HK-2 (cell line): ENCODE data around the gene EPN3.

Experiments used
- DNase-seq: peaks from one replicate; pipeline ENCODE4 v3.0.0-alpha.2; 2018; ENCODE audit not compliant: unreplicated experiment

EPN3 gene

GRCh38 chr17:50532452-50533024 lies at the start of gene EPN3:
TSS of gene EPN3 (plus strand) at chr17:50532735. CDS start at chr17:50536557, 3,822 bp downstream.
- DNase-seq, result no peak

GRCh38 chr17:50483266-50483665 lies 49.3 kb upstream of the EPN3 start:
- no peak for DNase-seq

- DNase-seq, result no peak
Measured at GRCh38 chr17:50484386-50485155, 48.0 kb upstream of the EPN3 start.

- DNase-seq, result no peak
Measured at GRCh38 chr17:50487213-50488096, 45.1 kb upstream of the EPN3 start.

- DNase-seq, result no peak
Measured at GRCh38 chr17:50488880-50489279, 43.7 kb upstream of the EPN3 start.

GRCh38 chr17:50491505-50491904 lies 41.0 kb upstream of the EPN3 start:
- DNase-seq, result no peak

- DNase-seq, result no peak
Measured at GRCh38 chr17:50492214-50492613, 40.3 kb upstream of the EPN3 start.

GRCh38 chr17:50493744-50494143 lies 38.8 kb upstream of the EPN3 start:
- no peak for DNase-seq

- no peak for DNase-seq
Measured at GRCh38 chr17:50495217-50495823, 37.2 kb upstream of the EPN3 start.

- no peak for DNase-seq
Measured at GRCh38 chr17:50495918-50496317, 36.6 kb upstream of the EPN3 start.

- DNase-seq, result peak; percentile 57
Measured at GRCh38 chr17:50498021-50498874, 34.3 kb upstream of the EPN3 start.

GRCh38 chr17:50499270-50499669 lies 33.3 kb upstream of the EPN3 start:
- no peak for DNase-seq

- DNase-seq, result no peak
Measured at GRCh38 chr17:50499721-50500120, 32.8 kb upstream of the EPN3 start.

GRCh38 chr17:50501054-50501453 lies 31.5 kb upstream of the EPN3 start:
- no peak for DNase-seq

- DNase-seq, result no peak
Measured at GRCh38 chr17:50502301-50502990, 30.1 kb upstream of the EPN3 start.

- no peak for DNase-seq
Measured at GRCh38 chr17:50505591-50506130, 26.9 kb upstream of the EPN3 start.

- DNase-seq, result no peak
Measured at GRCh38 chr17:50506298-50506697, 26.2 kb upstream of the EPN3 start.

- no peak for DNase-seq
Measured at GRCh38 chr17:50507871-50508572, 24.5 kb upstream of the EPN3 start, which contains the start of gene MYCBPAP. TSS of gene MYCBPAP (plus strand) at chr17:50508439. CDS start at chr17:50508675, 236 bp downstream.
